GM21390 (cell line): ENCODE data around the gene OAS1.
"Not testable (repeated sequence)": the region's sequence is repeated elsewhere in the genome, so short reads cannot be mapped to it uniquely, and the experiment has no call there.

ENCODE experiments used
- ATAC-seq: cut with Tn5 transposase; IDR thresholded peaks from one replicate; pipeline ENCODE4 v1.9.1; 2021; ENCODE audit not compliant: unreplicated experiment

The OAS1 gene

GRCh38 chr12:112898380-112898779 lies 8.4 kb upstream of the OAS1 start:
- ATAC-seq = no peak

GRCh38 chr12:112900298-112901145 lies 6.2 kb upstream of the OAS1 start:
- no peak for ATAC-seq

- ATAC-seq = no peak
Measured at GRCh38 chr12:112901271-112901670, 5.5 kb upstream of the OAS1 start.

GRCh38 chr12:112904571-112904970 lies 2.2 kb upstream of the OAS1 start:
- ATAC-seq = no peak

GRCh38 chr12:112905451-112906089 lies 1.2 kb upstream of the OAS1 start:
- ATAC-seq = no peak

GRCh38 chr12:112907415-112908157 lies 824 bp downstream of the OAS1 start:
- ATAC-seq = peak; percentile 52

GRCh38 chr12:112908548-112908947 lies 1.8 kb downstream of the OAS1 start:
- ATAC-seq = no peak

GRCh38 chr12:112909693-112910092 lies 2.9 kb downstream of the OAS1 start:
- ATAC-seq = no peak

- no peak for ATAC-seq
Measured at GRCh38 chr12:112913038-112913688, 6.4 kb downstream of the OAS1 start.

- ATAC-seq = not testable (repeated sequence)
Measured at GRCh38 chr12:112913888-112914287, 7.1 kb downstream of the OAS1 start.

- no peak for ATAC-seq
Measured at GRCh38 chr12:112916270-112916669, 9.5 kb downstream of the OAS1 start.

- ATAC-seq = no peak
Measured at GRCh38 chr12:112919121-112919520, 12.4 kb downstream of the OAS1 start.

GRCh38 chr12:112924986-112925385 lies 18.2 kb downstream of the OAS1 start:
- ATAC-seq = peak; percentile 78

- not testable (repeated sequence) for ATAC-seq
Measured at GRCh38 chr12:112926416-112927033, 19.8 kb downstream of the OAS1 start.

GRCh38 chr12:112927475-112927874 lies 20.7 kb downstream of the OAS1 start:
- ATAC-seq = no peak

GRCh38 chr12:112927925-112928324 lies 21.2 kb downstream of the OAS1 start:
- ATAC-seq = no peak

GRCh38 chr12:112928978-112929377 lies 22.2 kb downstream of the OAS1 start:
- no peak for ATAC-seq

GRCh38 chr12:112929715-112930114 lies 23.0 kb downstream of the OAS1 start:
- no peak for ATAC-seq

- ATAC-seq = no peak
Measured at GRCh38 chr12:112930350-112930749, 23.6 kb downstream of the OAS1 start.

- ATAC-seq = no peak
Measured at GRCh38 chr12:112932485-112933128, 25.8 kb downstream of the OAS1 start.
